H1 (cell line): ENCODE measurements around the gene POLR1G. TPM values are rescaled to one million over a fixed set of nuclear protein-coding genes. Genes with fewer than 3 reads are reported as not detected.
A peak's percentile ranks its signal among the peaks of the same experiment; 100 is the strongest.

Experiments
- HDAC2 ChIP-seq, 2 experiments: fragments of 300-600 bp in 1 of 2; sonication (generic) in 1 of 2; IDR thresholded peaks; 2 replicates each; pipeline ENCODE4 v1.6.1; 2011 to 2012; ENCODE audit warnings: low read depth in 2 of 2, low read length in 2 of 2, mild to moderate bottlenecking in 2 of 2, moderate library complexity in 2 of 2, borderline replicate concordance in 1 of 2, inconsistent platforms in 1 of 2
- KDM4A ChIP-seq: IDR thresholded peaks from one replicate; pipeline ENCODE4 v1.7.1; 2012; ENCODE audit warnings: low read depth, mild to moderate bottlenecking, moderate library complexity, low read length, inconsistent platforms; ENCODE audit not compliant: severe bottlenecking
- MAFK ChIP-seq: IDR thresholded peaks from 2 replicates; pipeline ENCODE4 v1.6.1; 2012; ENCODE audit warnings: low read depth, mild to moderate bottlenecking, improper control_type of control experiment, low read length
- RBBP5 ChIP-seq: IDR thresholded peaks from 2 replicates; pipeline ENCODE4 v1.7.1; 2012; ENCODE audit warnings: low read depth, mild to moderate bottlenecking, inconsistent platforms, low read length, moderate library complexity, borderline replicate concordance
- polyA plus RNA-seq, 7 experiments: library from polyadenylated mRNA; depleted of rRNA in 3 of 7; stranded (reverse) in 5 of 7; unstranded in 2 of 7; fragments of >200 nt in 5 of 7; fragments of 200-250 nt in 2 of 7; gene quantifications; 1 replicate in 5 of 7; 2 replicates in 1 of 7; 4 replicates in 1 of 7; pipeline versions ENCODE4 v1.2.1 to v1.2.3, GENCODE V29; 2011 to 2013; ENCODE audit warnings: missing spikeins in 2 of 7, mixed read lengths in 2 of 7
- total RNA-seq: library from RNA; stranded (reverse); fragmentation: NEBNext Ultra II Directional; extraction: Animal tissue kit (Norgen Biotek cat#: 25700); gene quantifications from 2 replicates; pipeline ENCODE4 v1.2.1, GENCODE V29; 2021

POLR1G gene
- total and polyA plus RNA-seq, 2 of the 8 experiments (the other 6 are each of a cell fraction or from before 2014, with no cell fraction given): 16.8 to 34.8 TPM

DNA sequence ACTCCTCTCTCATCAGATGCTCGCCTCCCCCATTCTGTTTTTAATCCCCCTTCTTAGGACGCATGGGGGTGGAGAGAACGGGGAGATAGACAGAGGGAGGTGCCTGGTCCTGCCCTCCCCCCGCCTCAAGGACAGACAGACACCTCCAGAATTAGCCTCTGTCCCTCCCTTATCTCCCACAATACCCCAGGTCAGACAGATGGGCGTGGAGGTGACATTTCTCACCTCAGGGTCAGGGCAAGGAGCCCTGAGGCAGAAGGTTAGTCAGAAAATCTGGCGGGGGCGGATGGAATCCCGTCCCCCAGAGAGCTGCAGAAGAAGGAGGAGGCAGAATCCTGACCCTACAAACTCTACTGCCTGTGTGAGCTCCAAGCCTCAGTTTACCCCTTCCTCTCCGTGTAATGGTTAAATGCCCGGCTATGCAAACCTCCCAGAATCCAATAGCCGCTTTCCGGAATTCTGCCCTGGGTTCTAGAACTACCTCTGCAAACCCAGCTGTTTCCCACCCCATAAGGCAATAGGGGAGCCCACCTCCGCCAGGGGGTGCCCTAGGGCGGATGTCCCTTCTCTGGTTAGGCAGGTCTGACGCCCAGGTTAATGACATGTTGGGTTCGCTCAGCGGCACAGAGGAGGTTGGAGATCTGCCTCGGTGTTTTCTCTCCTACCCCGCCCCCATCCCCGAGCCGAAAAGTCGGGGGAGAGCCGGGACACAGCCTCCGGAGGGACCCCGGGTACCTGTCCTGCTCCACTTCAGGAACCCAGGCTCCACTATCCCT is 2.5 kb upstream of the POLR1G start (continued):
- TF ChIP-seq MAFK (no peak), KDM4A (peak; percentile 19), HDAC2 (IDR thresholded peaks at IDR 0.05; ENCODE audit: borderline replicate concordance in 1 of 2, low read depth in 2 of 2, low read length in 2 of 2) (no peak), RBBP5 (no peak)
- TF ChIP-seq, all 59 proteins: peak for 11
